Hematopoietic multipotent progenitor cell treated with erythropoietin and hydrocortisone succinate and interleukin-3 and kit ligand, for 4 days (in vitro differentiated cells): ENCODE data around the gene PTPRJ.

Experiments used
- DNase-seq: peaks from one replicate; pipeline ENCODE4 v3.0.0-alpha.2; 2015

The PTPRJ gene

GRCh38 chr11:47971501-47971900 lies 8.9 kb upstream of the PTPRJ start:
- DNase-seq, result no peak

- DNase-seq, result no peak
These were observed 7.2 kb upstream of the PTPRJ start for GRCh38 chr11:47973173-47973572.

GRCh38 chr11:47976931-47977330 lies 3.4 kb upstream of the PTPRJ start:
- DNase-seq, result no peak

GRCh38 chr11:47977623-47978022 lies 2.7 kb upstream of the PTPRJ start:
- DNase-seq, result no peak

- DNase-seq, result no peak
These were observed 826 bp upstream of the PTPRJ start for GRCh38 chr11:47979378-47980087.

- DNase-seq, result peak; percentile 51
These were observed 705 bp downstream of the PTPRJ start for GRCh38 chr11:47980907-47981621.

- no peak for DNase-seq
These were observed 1.5 kb downstream of the PTPRJ start for GRCh38 chr11:47981667-47982404.

GRCh38 chr11:47982616-47983015 lies 2.3 kb downstream of the PTPRJ start:
- no peak for DNase-seq

GRCh38 chr11:47983464-47984397 lies 3.4 kb downstream of the PTPRJ start:
- DNase-seq, result no peak

GRCh38 chr11:47986219-47986618 lies 5.9 kb downstream of the PTPRJ start:
- no peak for DNase-seq

- no peak for DNase-seq
These were observed 6.4 kb downstream of the PTPRJ start for GRCh38 chr11:47986742-47987141.

- no peak for DNase-seq
These were observed 7.0 kb downstream of the PTPRJ start for GRCh38 chr11:47987310-47987709.

GRCh38 chr11:47987781-47988180 lies 7.4 kb downstream of the PTPRJ start:
- DNase-seq, result no peak

GRCh38 chr11:47989779-47990178 lies 9.4 kb downstream of the PTPRJ start:
- DNase-seq, result no peak

- no peak for DNase-seq
These were observed 11.0 kb downstream of the PTPRJ start for GRCh38 chr11:47991266-47991830.

- DNase-seq, result no peak
These were observed 11.5 kb downstream of the PTPRJ start for GRCh38 chr11:47991894-47992293.

- DNase-seq, result no peak
These were observed 12.8 kb downstream of the PTPRJ start for GRCh38 chr11:47992959-47993820.

GRCh38 chr11:47994417-47994816 lies 14.1 kb downstream of the PTPRJ start:
- DNase-seq, result no peak

- no peak for DNase-seq
These were observed 15.0 kb downstream of the PTPRJ start for GRCh38 chr11:47995360-47995769.

GRCh38 chr11:47997063-47998053 lies 17.0 kb downstream of the PTPRJ start:
- no peak for DNase-seq
